ENCODE measurements around the gene L3MBTL2.

DNA sequence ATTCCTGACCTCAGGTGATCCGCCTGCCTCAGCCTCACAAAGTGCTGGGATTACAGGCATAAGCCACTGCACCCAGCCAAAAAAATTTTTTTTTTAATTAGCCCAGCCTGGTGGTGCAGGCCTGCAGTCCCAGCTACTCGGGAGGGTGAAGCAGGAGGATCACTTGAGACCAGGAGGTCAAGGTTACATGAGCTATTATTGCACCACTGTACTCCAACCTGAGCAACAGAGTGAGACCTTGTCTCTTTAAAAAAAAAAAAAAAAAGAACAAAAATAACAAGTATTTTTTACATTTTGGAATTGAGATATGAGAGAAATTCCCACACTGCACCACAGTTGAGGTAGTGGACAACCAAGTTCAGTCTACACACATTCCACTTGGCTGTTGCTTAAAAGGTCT is 13.6 kb upstream of the L3MBTL2 start:
- TF ChIP-seq, protein P1, sequence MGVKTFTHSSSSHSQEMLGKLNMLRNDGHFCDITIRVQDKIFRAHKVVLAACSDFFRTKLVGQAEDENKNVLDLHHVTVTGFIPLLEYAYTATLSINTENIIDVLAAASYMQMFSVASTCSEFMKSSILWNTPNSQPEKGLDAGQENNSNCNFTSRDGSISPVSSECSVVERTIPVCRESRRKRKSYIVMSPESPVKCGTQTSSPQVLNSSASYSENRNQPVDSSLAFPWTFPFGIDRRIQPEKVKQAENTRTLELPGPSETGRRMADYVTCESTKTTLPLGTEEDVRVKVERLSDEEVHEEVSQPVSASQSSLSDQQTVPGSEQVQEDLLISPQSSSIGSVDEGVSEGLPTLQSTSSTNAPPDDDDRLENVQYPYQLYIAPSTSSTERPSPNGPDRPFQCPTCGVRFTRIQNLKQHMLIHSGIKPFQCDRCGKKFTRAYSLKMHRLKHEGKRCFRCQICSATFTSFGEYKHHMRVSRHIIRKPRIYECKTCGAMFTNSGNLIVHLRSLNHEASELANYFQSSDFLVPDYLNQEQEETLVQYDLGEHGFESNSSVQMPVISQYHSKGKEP (tag by site-specific recombination; IDR thresholded peaks at IDR 0.05) = no peak
- TF ChIP-seq, protein P2, sequence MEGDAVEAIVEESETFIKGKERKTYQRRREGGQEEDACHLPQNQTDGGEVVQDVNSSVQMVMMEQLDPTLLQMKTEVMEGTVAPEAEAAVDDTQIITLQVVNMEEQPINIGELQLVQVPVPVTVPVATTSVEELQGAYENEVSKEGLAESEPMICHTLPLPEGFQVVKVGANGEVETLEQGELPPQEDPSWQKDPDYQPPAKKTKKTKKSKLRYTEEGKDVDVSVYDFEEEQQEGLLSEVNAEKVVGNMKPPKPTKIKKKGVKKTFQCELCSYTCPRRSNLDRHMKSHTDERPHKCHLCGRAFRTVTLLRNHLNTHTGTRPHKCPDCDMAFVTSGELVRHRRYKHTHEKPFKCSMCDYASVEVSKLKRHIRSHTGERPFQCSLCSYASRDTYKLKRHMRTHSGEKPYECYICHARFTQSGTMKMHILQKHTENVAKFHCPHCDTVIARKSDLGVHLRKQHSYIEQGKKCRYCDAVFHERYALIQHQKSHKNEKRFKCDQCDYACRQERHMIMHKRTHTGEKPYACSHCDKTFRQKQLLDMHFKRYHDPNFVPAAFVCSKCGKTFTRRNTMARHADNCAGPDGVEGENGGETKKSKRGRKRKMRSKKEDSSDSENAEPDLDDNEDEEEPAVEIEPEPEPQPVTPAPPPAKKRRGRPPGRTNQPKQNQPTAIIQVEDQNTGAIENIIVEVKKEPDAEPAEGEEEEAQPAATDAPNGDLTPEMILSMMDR (tag by site-specific recombination; IDR thresholded peaks at IDR 0.05) = no peak
- TF ChIP-seq, protein P3, sequence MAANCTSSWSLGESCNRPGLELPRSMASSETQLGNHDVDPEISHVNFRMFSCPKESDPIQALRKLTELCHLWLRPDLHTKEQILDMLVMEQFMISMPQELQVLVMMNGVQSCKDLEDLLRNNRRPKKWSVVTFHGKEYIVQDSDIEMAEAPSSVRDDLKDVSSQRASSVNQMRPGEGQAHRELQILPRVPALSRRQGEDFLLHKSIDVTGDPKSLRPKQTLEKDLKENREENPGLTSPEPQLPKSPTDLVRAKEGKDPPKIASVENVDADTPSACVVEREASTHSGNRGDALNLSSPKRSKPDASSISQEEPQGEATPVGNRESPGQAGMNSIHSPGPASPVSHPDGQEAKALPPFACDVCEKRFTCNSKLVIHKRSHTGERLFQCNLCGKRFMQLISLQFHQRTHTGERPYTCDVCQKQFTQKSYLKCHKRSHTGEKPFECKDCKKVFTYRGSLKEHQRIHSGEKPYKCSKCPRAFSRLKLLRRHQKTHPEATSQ (tag by site-specific recombination; IDR thresholded peaks at IDR 0.05) = no peak
- TF ChIP-seq ZFP3 (tag by site-specific recombination; IDR thresholded peaks at IDR 0.05; ENCODE audit: low read depth) (no peak), ZNF530 (tag by site-specific recombination; IDR thresholded peaks at IDR 0.05; ENCODE audit: low read depth) (no peak)
